Caco-2 (cell line): ENCODE results near the gene EEF1AKMT2. TPM values are rescaled to one million over a fixed set of nuclear protein-coding genes. Genes with fewer than 3 reads are reported as not detected.

Experiments used
- BruUV-seq: library from RNA; stranded (reverse); fragments of 400-500 nt; replicated peaks from 2 replicates; lab custom pipeline; 2021; lab: Mats Ljungman, UMichigan
- CTCF ChIA-PET: fragments of 300-600 bp; sonication (Branson Sonifier 250); formaldehyde crosslinking; loops from one replicate; lab custom pipeline; 2022; ENCODE audit warnings: antibody characterized with exemption; lab: Charles Lee
- POLR2A ChIA-PET: fragments of 300-600 bp; sonication (Branson Sonifier 250); formaldehyde crosslinking; loops from one replicate; lab custom pipeline; 2022; ENCODE audit warnings: antibody characterized with exemption; lab: Charles Lee
- DNase-seq, 2 experiments: peaks; one replicate each; pipeline versions ENCODE4 v3.0.0 to v3.0.0-alpha.2; 2020 to 2022
- H3K27me3 ChIP-seq: replicated peaks from 2 replicates; pipeline ENCODE4 v1.6.0; 2011; ENCODE audit warnings: low read length; ENCODE audit not compliant: control insufficient read depth, insufficient read depth
- H3K36me3 ChIP-seq: 2 replicates; pipeline ENCODE4 v1.5.1; 2011; ENCODE audit warnings: low read length; ENCODE audit not compliant: control insufficient read depth, insufficient read depth
- H3K4me1 ChIP-seq: fragments of 250-450 bp; sonication (Bioruptor Pico); 2 replicates; pipeline ENCODE4 v1.5.1; 2020; ENCODE audit warnings: mild to moderate bottlenecking
- H3K4me3 ChIP-seq: 2 replicates; pipeline ENCODE4 v1.5.1; 2011; ENCODE audit warnings: low read depth, mild to moderate bottlenecking, control low read depth, low read length
- H3K9me3 ChIP-seq: fragments of 250-450 bp; sonication (Bioruptor Pico); 2 replicates; pipeline ENCODE4 v1.5.1; 2020; ENCODE audit warnings: mild to moderate bottlenecking, moderate library complexity
- H3K27ac Mint-ChIP-seq: one replicate; pipeline ENCODE4 v1.8.0; 2022; ENCODE audit warnings: mixed read lengths; ENCODE audit not compliant: unreplicated experiment
- H3K27me3 Mint-ChIP-seq: one replicate; pipeline ENCODE4 v1.8.0; 2022; ENCODE audit warnings: mixed read lengths; ENCODE audit not compliant: insufficient read depth, unreplicated experiment
- H3K36me3 Mint-ChIP-seq: one replicate; pipeline ENCODE4 v1.8.0; 2022; ENCODE audit warnings: mild to moderate bottlenecking, mixed read lengths; ENCODE audit not compliant: insufficient read depth, unreplicated experiment
- H3K4me1 Mint-ChIP-seq: one replicate; pipeline ENCODE4 v1.8.0; 2022; ENCODE audit warnings: low read depth, mixed read lengths; ENCODE audit not compliant: unreplicated experiment
- H3K4me3 Mint-ChIP-seq: one replicate; pipeline ENCODE4 v1.8.0; 2022; ENCODE audit warnings: mild to moderate bottlenecking, moderate library complexity, mixed read lengths; ENCODE audit not compliant: unreplicated experiment
- H3K9me3 Mint-ChIP-seq: one replicate; pipeline ENCODE4 v1.8.0; 2022; ENCODE audit warnings: mixed read lengths; ENCODE audit not compliant: unreplicated experiment
- CTCF ChIP-seq, 2 experiments: fragments of 200-600 bp in 1 of 2; IDR thresholded peaks; 1 replicate in 1 of 2; 2 replicates in 1 of 2; pipeline versions ENCODE4 v1.5.1 to v1.8.0; 2011 to 2022; ENCODE audit warnings: antibody characterized with exemption in 1 of 2, control low read depth in 1 of 2, inconsistent platforms in 1 of 2, low read depth in 1 of 2, low read length in 1 of 2, mild to moderate bottlenecking in 1 of 2, moderate library complexity in 1 of 2; ENCODE audit not compliant: insufficient read depth in 1 of 2, severe bottlenecking in 1 of 2, unreplicated experiment in 1 of 2
- intact Hi-C: fragments of 100-400 bp; cut with micrococcal nuclease; formaldehyde crosslinking; loops from one replicate; pipeline ENCODE4 v1.10.0; 2022; ENCODE audit not compliant: unreplicated experiment
- total RNA-seq: library from RNA; stranded (reverse); gene quantifications from 2 replicates; pipeline ENCODE4 v1.2.3, GENCODE V29; 2022

The EEF1AKMT2 gene
- total RNA-seq, 1 experiment from 2014 or later: 29.9 TPM

DNA sequence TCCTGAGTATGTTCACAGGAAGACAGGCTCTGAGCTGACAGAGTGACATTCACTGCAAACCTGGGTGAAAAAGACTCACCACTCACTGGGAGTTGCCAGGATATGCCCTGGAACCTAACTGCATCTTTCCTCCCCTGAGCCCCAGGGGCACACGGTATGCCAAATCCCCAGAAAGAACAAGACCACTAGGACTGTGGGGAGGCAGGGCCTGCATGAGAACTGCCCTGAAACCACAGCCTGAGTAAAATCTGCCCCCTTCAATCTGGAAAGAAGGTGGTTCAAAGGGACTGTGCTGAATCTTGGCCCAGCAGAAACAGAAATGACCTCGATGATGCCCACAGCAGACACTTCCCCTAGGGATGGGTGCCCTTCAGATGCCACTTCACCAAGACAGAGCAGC, 54.0 kb downstream of the EEF1AKMT2 start:
- H3K9me3 ChIP-seq: no peaks in the 10 kb centered on the region
- intact Hi-C loops: no loop called here
- H3K36me3 Mint-ChIP-seq: peaks cover 4% of the 10 kb centered on the region
- peaks cover 23% of the 10 kb centered on the region for H3K4me1 Mint-ChIP-seq
- no peaks in the 10 kb centered on the region for H3K9me3 Mint-ChIP-seq
- H3K27me3 Mint-ChIP-seq: no peaks in the 10 kb centered on the region
- no TSS peak for BruUV-seq
- H3K36me3 ChIP-seq: no peaks in the 10 kb centered on the region; the same call in 1 of the 2 replicates
- no peak for TF ChIP-seq CTCF (IDR thresholded peaks at IDR 0.05; ENCODE audit: insufficient read depth in 1 of 2, low read depth in 1 of 2, low read length in 1 of 2, severe bottlenecking in 1 of 2, unreplicated experiment in 1 of 2)
- no peak for DNase-seq
- no peak overlapping the region for H3K4me3 ChIP-seq
- ChIA-PET CTCF (no interaction called here), POLR2A (interaction anchor here (0.5 kb wide), 1 partner anchor 25 kb away, joined by 3 read pairs; no protein-coding TSS in a partner anchor)
- H3K4me1 ChIP-seq: peaks cover 30% of the 10 kb centered on the region
- H3K4me3 Mint-ChIP-seq: no peak overlapping the region
- no peaks in the 10 kb centered on the region for H3K27me3 ChIP-seq
- no peak overlapping the region for H3K27ac Mint-ChIP-seq

DNA sequence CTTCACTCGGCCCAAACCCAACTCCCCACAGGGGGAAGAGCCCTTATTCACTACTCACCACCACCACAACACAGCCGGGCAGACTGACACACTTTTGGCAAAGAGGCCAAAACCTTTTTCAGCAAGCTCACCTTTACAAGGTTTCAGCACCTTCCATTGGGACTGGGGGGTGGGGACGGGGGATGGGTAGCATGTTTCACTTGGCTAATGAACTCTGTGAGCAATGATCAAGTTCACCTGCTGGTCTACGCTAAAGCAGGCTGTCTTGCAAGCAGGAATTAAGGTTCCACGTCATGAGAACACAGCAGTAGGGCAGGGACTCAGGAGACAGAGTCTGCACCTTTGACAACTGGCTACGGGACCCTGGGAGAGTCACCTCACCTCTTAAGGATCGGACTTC, 54.5 kb downstream of the EEF1AKMT2 start:
- Mint-ChIP-seq H3K36me3 (peaks cover 4% of the 10 kb centered on the region), H3K9me3 (no peaks in the 10 kb centered on the region), H3K4me1 (peaks cover 23% of the 10 kb centered on the region), H3K4me3 (no peak overlapping the region), H3K27ac (no peak overlapping the region), H3K27me3 (no peaks in the 10 kb centered on the region)
- no peak for TF ChIP-seq CTCF (IDR thresholded peaks at IDR 0.05; ENCODE audit: insufficient read depth in 1 of 2, low read depth in 1 of 2, low read length in 1 of 2, severe bottlenecking in 1 of 2, unreplicated experiment in 1 of 2)
- Histone ChIP-seq H3K36me3 (no peaks in the 10 kb centered on the region; the same call in 1 of the 2 replicates), H3K4me3 (no peak overlapping the region), H3K27me3 (no peaks in the 10 kb centered on the region), H3K9me3 (no peaks in the 10 kb centered on the region), H3K4me1 (peaks cover 25% of the 10 kb centered on the region)
- ChIA-PET POLR2A (interaction anchor here (0.6 kb wide), 1 partner anchor 737 kb away, joined by 4 read pairs; no protein-coding TSS in a partner anchor), CTCF (no interaction called here)
- intact Hi-C loops: no loop called here
- BruUV-seq: no TSS peak
- DNase-seq: no peak

- H3K4me1 Mint-ChIP-seq: peaks cover 21% of the 10 kb centered on the region
Observed at GRCh38 chr10:124736491-124737136, 55.1 kb downstream of the EEF1AKMT2 start.

More at GRCh38 chr10:124736491-124737136, 55.1 kb downstream of the EEF1AKMT2 start:
- TF ChIP-seq CTCF (IDR thresholded peaks at IDR 0.05; ENCODE audit: insufficient read depth in 1 of 2, low read depth in 1 of 2, low read length in 1 of 2, severe bottlenecking in 1 of 2, unreplicated experiment in 1 of 2): no peak
- POLR2A ChIA-PET: interaction anchor here (0.6 kb wide), 1 partner anchor 736 kb away, joined by 4 read pairs; no protein-coding TSS in a partner anchor
- H3K4me3 ChIP-seq: no peak overlapping the region
- Mint-ChIP-seq H3K27ac (no peak overlapping the region), H3K27me3 (no peaks in the 10 kb centered on the region), H3K36me3 (peaks cover 4% of the 10 kb centered on the region), H3K9me3 (no peaks in the 10 kb centered on the region), H3K4me3 (no peak overlapping the region)
- H3K27me3 ChIP-seq: no peaks in the 10 kb centered on the region
- intact Hi-C loops: no loop called here
- no peak for DNase-seq
- H3K9me3 ChIP-seq: no peaks in the 10 kb centered on the region
- no TSS peak for BruUV-seq
- no peaks in the 10 kb centered on the region; the same call in 1 of the 2 replicates for H3K36me3 ChIP-seq
- H3K4me1 ChIP-seq: peaks cover 19% of the 10 kb centered on the region
- CTCF ChIA-PET: no interaction called here
